Measurements from ENCODE around the gene CELF1. TPM values are rescaled to one million over a fixed set of nuclear protein-coding genes. Genes with fewer than 3 reads are reported as not detected.

CELF1 gene
- total and polyA plus RNA-seq, 2 of the 13 experiments (the other 11 are each of a cell fraction or from before 2014, with no cell fraction given), result 69.0 to 80.1 TPM

- TF ChIP-seq PRDM10 (CRISPR knock-in tag; IDR thresholded peaks at IDR 0.05; ENCODE audit: low read depth) (peak; percentile 78; the same call in 1 of the 2 replicates), GZF1 (CRISPR knock-in tag; IDR thresholded peaks at IDR 0.05) (no peak), THAP7 (CRISPR knock-in tag; IDR thresholded peaks at IDR 0.05) (no peak), ETV6 (CRISPR knock-in tag; conservative IDR thresholded peaks at IDR 0.05) (peak; percentile 93), CBX1 (IDR thresholded peaks at IDR 0.05; ENCODE audit: low read depth) (peak; percentile 93), JUN (CRISPR knock-in tag; IDR thresholded peaks at IDR 0.05) (peak; percentile 80; the same call in 1 of the 2 replicates), HIVEP1 (CRISPR knock-in tag; IDR thresholded peaks at IDR 0.05) (peak; percentile 77), ZNF598 (CRISPR knock-in tag; IDR thresholded peaks at IDR 0.05; ENCODE audit: borderline replicate concordance) (peak; percentile 80; the same call in 1 of the 2 replicates), ZNF563 (CRISPR knock-in tag; IDR thresholded peaks at IDR 0.05) (peak; percentile 87), ZNF605 (CRISPR knock-in tag; IDR thresholded peaks at IDR 0.05) (peak; percentile 86), NFATC3 (CRISPR knock-in tag; IDR thresholded peaks at IDR 0.05) (peak; percentile 70; the same call in 1 of the 2 replicates), ZIK1 (CRISPR knock-in tag; IDR thresholded peaks at IDR 0.05; ENCODE audit: borderline replicate concordance, low read depth) (no peak), TARDBP (CRISPR knock-in tag; IDR thresholded peaks at IDR 0.05) (peak; percentile 99), ZFP36 (IDR thresholded peaks at IDR 0.05; ENCODE audit: borderline replicate concordance, low read depth, low read length, partially characterized antibody) (no peak), ZNF256 (CRISPR knock-in tag; conservative IDR thresholded peaks at IDR 0.05) (0 out of 2 replicates have a peak, but pooled peaks have one; percentile 75), ISX (CRISPR knock-in tag; conservative IDR thresholded peaks at IDR 0.05) (peak; percentile 75; the same call in 1 of the 2 replicates), HOXA5 (CRISPR knock-in tag; IDR thresholded peaks at IDR 0.05) (peak; percentile 85; the same call in 1 of the 2 replicates), ATF7-NPFF (CRISPR knock-in tag; IDR thresholded peaks at IDR 0.05; ENCODE audit: low read depth) (peak; percentile 94), RFXANK (CRISPR knock-in tag; IDR thresholded peaks at IDR 0.05) (peak; percentile 57; the same call in 1 of the 2 replicates), ZSCAN5A (CRISPR knock-in tag; IDR thresholded peaks at IDR 0.05; ENCODE audit: borderline replicate concordance) (peak; percentile 94), DR1 (CRISPR knock-in tag; IDR thresholded peaks at IDR 0.05) (peak; percentile 83), FOXA3 (CRISPR knock-in tag; IDR thresholded peaks at IDR 0.05) (peak; percentile 85), TBL1XR1 (IDR thresholded peaks at IDR 0.05; ENCODE audit: borderline replicate concordance, low read length, partially characterized antibody) (no peak), HES4 (CRISPR knock-in tag; IDR thresholded peaks at IDR 0.05; ENCODE audit: borderline replicate concordance) (0 out of 2 replicates have a peak, but pooled peaks have one; percentile 23)
Measured at GRCh38 chr11:47578524-47579494, 25.9 kb upstream of the CELF1 start, which contains the start of the genes KBTBD4 and NDUFS3 (continued).
